Natural killer cell (primary cell): ENCODE data around the gene FAAP100. TPM values are rescaled to one million over a fixed set of nuclear protein-coding genes. Genes with fewer than 3 reads are reported as not detected.

Experiments
- ATAC-seq, 3 donors: fragments of 150-1000 bp in 2 of 3; fragments of 200-7000 bp in 1 of 3; cut with Tn5 transposase; 1 replicate in 1 of 3; 2 replicates in 2 of 3; pipeline ENCODE4 v1.10.0; 2021; ENCODE audit warnings: mild to moderate bottlenecking in 2 of 3, moderate library complexity in 2 of 3
- DNase-seq, 2 donors: peaks; one replicate each; pipeline versions ENCODE4 v3.0.0 to v3.0.0-alpha.2; 2013 to 2021; ENCODE audit warnings: mixed read lengths in 1 of 2
- H3K27ac ChIP-seq: one replicate; pipeline ENCODE4 v1.5.1; 2013; ENCODE audit warnings: mild to moderate bottlenecking, low read length
- H3K27me3 ChIP-seq: one replicate; pipeline ENCODE4 v1.6.1; 2013; ENCODE audit warnings: low read length; ENCODE audit not compliant: control insufficient read depth, insufficient read depth
- H3K36me3 ChIP-seq: one replicate; pipeline ENCODE4 v1.6.1; 2013; ENCODE audit warnings: low read length; ENCODE audit not compliant: control insufficient read depth, insufficient read depth
- H3K4me1 ChIP-seq: one replicate; pipeline ENCODE4 v1.6.1; 2013; ENCODE audit warnings: low read length; ENCODE audit not compliant: control insufficient read depth, insufficient read depth
- H3K4me3 ChIP-seq: one replicate; pipeline ENCODE4 v1.5.1; 2013; ENCODE audit warnings: low read length
- H3K9me3 ChIP-seq: one replicate; pipeline ENCODE4 v1.6.1; 2013; ENCODE audit warnings: low read length; ENCODE audit not compliant: control insufficient read depth, insufficient read depth
- H3K27ac Mint-ChIP-seq, 2 donors: one replicate each; pipeline ENCODE4 v1.8.0; 2022; ENCODE audit warnings: mild to moderate bottlenecking in 2 of 2, mixed read lengths in 2 of 2, moderate library complexity in 1 of 2
- H3K27me3 Mint-ChIP-seq, 2 donors: one replicate each; pipeline ENCODE4 v1.8.0; 2022; ENCODE audit warnings: low read depth in 2 of 2, mixed read lengths in 2 of 2
- H3K36me3 Mint-ChIP-seq: one replicate; pipeline ENCODE4 v1.8.0; 2022; ENCODE audit warnings: mixed read lengths
- H3K4me1 Mint-ChIP-seq, 2 donors: one replicate each; pipeline ENCODE4 v1.8.0; 2022; ENCODE audit warnings: mixed read lengths in 2 of 2
- H3K4me3 Mint-ChIP-seq: one replicate; pipeline ENCODE4 v1.8.0; 2022; ENCODE audit warnings: mild to moderate bottlenecking, moderate library complexity, mixed read lengths
- H3K9me3 Mint-ChIP-seq, 2 donors: one replicate each; pipeline ENCODE4 v1.8.0; 2022; ENCODE audit warnings: mixed read lengths in 2 of 2
- WGBS: methylation state at CpG from one replicate; pipeline ENCODE4 v1.1.7; 2013; ENCODE audit warnings: missing lambda C conversion rate; ENCODE audit not compliant: insufficient coverage; 5-methylcytosine and 5-hydroxymethylcytosine counted together
- intact Hi-C: fragments of 100-400 bp; cut with micrococcal nuclease; formaldehyde crosslinking; loops from one replicate; pipeline ENCODE4 v1.14.2; 2022
- total RNA-seq, 4 donors: library from RNA; stranded (reverse); fragments of 120-200 nt in 1 of 4; gene quantifications; one replicate each; pipeline versions ENCODE4 v1.2.3 to v1.2.4, GENCODE V29; 2013 to 2022
- TF ChIP-seq, protein P1 (sequence below): fragments of 200-600 bp; IDR thresholded peaks from one replicate; pipeline ENCODE4 v1.8.0; 2022; ENCODE audit warnings: antibody characterized with exemption

FAAP100 gene
- total RNA-seq, 3 donors from 2014 or later (not counting 1 experiment from before 2014, with no cell fraction given), result 31.8 to 34.5 (median 33.1) TPM

GRCh38 chr17:81556175-81556691 lies 4.1 kb upstream of the FAAP100 start:
- intact Hi-C loops, result no loop called here
- no peak overlapping the region for H3K27ac Mint-ChIP-seq
- no peak for ATAC-seq

DNA sequence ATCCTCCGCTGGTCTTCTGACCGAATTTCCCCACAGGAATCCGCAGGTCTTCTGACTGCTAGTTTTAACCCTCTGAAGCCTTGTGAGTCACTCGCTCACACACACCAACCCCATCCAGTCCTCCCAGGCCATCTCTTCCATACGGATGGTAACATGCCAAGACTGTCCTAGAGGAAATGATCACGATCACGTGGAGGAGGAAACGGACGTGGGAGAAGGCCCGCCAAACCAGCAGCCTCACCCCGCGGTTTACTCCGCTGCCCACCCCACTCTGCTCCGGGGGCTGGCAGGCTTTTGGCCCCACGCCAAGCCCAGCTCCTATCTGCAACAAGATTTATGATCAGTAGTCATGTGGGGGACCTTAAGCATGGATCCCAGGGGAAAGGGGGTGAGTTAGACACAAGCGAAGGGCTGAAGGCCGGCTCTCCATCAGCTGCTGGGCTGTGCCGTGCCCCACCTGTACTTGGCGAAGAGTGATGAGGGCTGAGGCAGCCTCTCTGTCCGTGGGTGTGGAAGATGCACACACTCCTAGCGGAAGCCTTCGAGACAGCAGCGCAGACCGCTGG lies 1.5 kb upstream of the FAAP100 start:
- 20% methylated on average over 24 of the region's 24 CpGs for WGBS
- H3K4me3 ChIP-seq, result peak overlapping the region; percentile 78
- no peaks in the 10 kb centered on the region for H3K27me3 ChIP-seq
- peaks cover 14% of the 10 kb centered on the region for H3K36me3 ChIP-seq
- Mint-ChIP-seq H3K9me3 (no peaks in the 10 kb centered on the region), H3K27ac (peak overlapping the region; percentile 85 to 87), H3K27me3 (no peaks in the 10 kb centered on the region), H3K4me3 (peak overlapping the region; percentile 93), H3K36me3 (no peaks in the 10 kb centered on the region), H3K4me1 (peaks cover 24 to 32% of the 10 kb centered on the region in 2 donors)
- no peak for DNase-seq
- TF ChIP-seq, protein P1, sequence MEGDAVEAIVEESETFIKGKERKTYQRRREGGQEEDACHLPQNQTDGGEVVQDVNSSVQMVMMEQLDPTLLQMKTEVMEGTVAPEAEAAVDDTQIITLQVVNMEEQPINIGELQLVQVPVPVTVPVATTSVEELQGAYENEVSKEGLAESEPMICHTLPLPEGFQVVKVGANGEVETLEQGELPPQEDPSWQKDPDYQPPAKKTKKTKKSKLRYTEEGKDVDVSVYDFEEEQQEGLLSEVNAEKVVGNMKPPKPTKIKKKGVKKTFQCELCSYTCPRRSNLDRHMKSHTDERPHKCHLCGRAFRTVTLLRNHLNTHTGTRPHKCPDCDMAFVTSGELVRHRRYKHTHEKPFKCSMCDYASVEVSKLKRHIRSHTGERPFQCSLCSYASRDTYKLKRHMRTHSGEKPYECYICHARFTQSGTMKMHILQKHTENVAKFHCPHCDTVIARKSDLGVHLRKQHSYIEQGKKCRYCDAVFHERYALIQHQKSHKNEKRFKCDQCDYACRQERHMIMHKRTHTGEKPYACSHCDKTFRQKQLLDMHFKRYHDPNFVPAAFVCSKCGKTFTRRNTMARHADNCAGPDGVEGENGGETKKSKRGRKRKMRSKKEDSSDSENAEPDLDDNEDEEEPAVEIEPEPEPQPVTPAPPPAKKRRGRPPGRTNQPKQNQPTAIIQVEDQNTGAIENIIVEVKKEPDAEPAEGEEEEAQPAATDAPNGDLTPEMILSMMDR, result no peak
- peak overlapping the region; percentile 50 for H3K27ac ChIP-seq
- H3K4me1 ChIP-seq, result peaks cover 30% of the 10 kb centered on the region
- no peaks in the 10 kb centered on the region for H3K9me3 ChIP-seq
- ATAC-seq, result peak in 1 of 3 donors; percentile 7
- intact Hi-C loops, result loop anchor here (2.0 kb wide), 1 partner anchor 35 kb away; no protein-coding TSS in a partner anchor

More at GRCh38 chr17:81556175-81556691, 4.1 kb upstream of the FAAP100 start:
- H3K9me3 Mint-ChIP-seq, result no peaks in the 10 kb centered on the region
- H3K27me3 Mint-ChIP-seq, result no peaks in the 10 kb centered on the region
- H3K4me1 Mint-ChIP-seq, result peaks cover 21 to 23% of the 10 kb centered on the region in 2 donors
- peaks cover 22% of the 10 kb centered on the region for H3K4me1 ChIP-seq
- H3K27ac ChIP-seq, result no peak overlapping the region
- TF ChIP-seq, protein P1, result no peak
- peaks cover 19% of the 10 kb centered on the region for H3K36me3 ChIP-seq
- H3K27me3 ChIP-seq, result no peaks in the 10 kb centered on the region
- no peaks in the 10 kb centered on the region for H3K36me3 Mint-ChIP-seq
- H3K4me3 Mint-ChIP-seq, result no peak overlapping the region
- no peak overlapping the region for H3K4me3 ChIP-seq
- WGBS, result 92% methylated on average over 9 of the region's 9 CpGs
- H3K9me3 ChIP-seq, result no peaks in the 10 kb centered on the region
- no peak for DNase-seq

DNA sequence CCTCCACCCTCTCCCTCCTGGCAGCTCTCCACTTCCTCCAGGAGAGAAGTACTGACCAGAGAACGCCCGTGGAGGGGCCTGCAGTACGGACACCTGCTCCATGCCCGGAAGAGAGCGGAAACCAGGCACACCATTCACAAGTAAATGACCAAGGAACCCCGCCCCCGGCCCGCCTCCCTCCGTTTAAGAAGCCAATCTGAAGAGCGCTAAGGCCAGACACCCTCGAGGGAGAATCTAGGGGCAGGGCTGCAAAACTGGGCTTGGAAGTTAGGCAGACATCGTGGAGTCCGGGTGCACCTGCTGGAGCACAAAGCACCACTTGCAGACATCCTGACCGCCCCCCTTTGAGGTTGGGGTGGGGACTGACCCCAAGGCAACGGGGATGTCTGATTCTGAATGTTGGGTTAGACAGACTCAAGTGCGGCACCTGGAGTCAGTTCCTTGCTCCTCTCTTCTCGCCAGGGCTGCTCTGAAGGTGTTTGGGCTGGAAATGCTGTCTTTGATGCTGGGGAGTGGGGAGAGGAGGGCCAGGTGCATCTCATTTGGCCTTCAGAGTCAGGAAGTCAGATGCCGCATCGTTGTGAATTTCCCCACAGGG lies 964 bp upstream of the FAAP100 start:
- TF ChIP-seq, protein P1, result peak; percentile 21
- Histone ChIP-seq H3K9me3 (no peaks in the 10 kb centered on the region), H3K36me3 (peaks cover 12% of the 10 kb centered on the region), H3K27ac (peak overlapping the region; percentile 57), H3K4me3 (peak overlapping the region; percentile 78), H3K4me1 (peaks cover 30% of the 10 kb centered on the region), H3K27me3 (no peaks in the 10 kb centered on the region)
- peak overlapping the region; percentile 85 to 87 for H3K27ac Mint-ChIP-seq
- H3K4me1 Mint-ChIP-seq, result peaks cover 24 to 32% of the 10 kb centered on the region in 2 donors
- H3K27me3 Mint-ChIP-seq, result no peaks in the 10 kb centered on the region
- DNase-seq, result peak; percentile 55 to 90
- H3K36me3 Mint-ChIP-seq, result no peaks in the 10 kb centered on the region
- ATAC-seq, result peak; percentile 68 to 79 (median 71)
- 0% methylated on average over 18 of the region's 19 CpGs for WGBS
- H3K9me3 Mint-ChIP-seq, result no peaks in the 10 kb centered on the region
- peak overlapping the region; percentile 93 for H3K4me3 Mint-ChIP-seq
- intact Hi-C loops, result loop anchor here (2.0 kb wide), 1 partner anchor 34 kb away; no protein-coding TSS in a partner anchor
